A549 (cell line): Measurements from ENCODE around the gene PAIP1.

Experiments used
- CTCF ChIP-seq: fragments of >200 bp; sonication (Bioruptor Twin); formaldehyde crosslinking; IDR thresholded peaks from 3 replicates; pipeline ENCODE4 v1.5.1; 2016
- EHMT2 ChIP-seq: fragments of 200-600 bp; sonication (generic); IDR thresholded peaks from 2 replicates; pipeline ENCODE4 v1.6.1; 2016; ENCODE audit warnings: antibody characterized with exemption, low read depth, mild to moderate bottlenecking, moderate library complexity
- MAZ ChIP-seq: fragments of 150-350 bp; IDR thresholded peaks from 2 replicates; pipeline ENCODE4 v1.6.1; 2014; ENCODE audit warnings: antibody characterized with exemption, low read depth, low read length, borderline replicate concordance
- POLR2A ChIP-seq: IDR thresholded peaks from 2 replicates; pipeline ENCODE4 v1.6.1; 2012; ENCODE audit warnings: mild to moderate bottlenecking, low read length
- RARB ChIP-seq: fragments of 250-450 bp; sonication (Bioruptor Pico); IDR thresholded peaks from 2 replicates; pipeline ENCODE4 v1.8.0; 2021; ENCODE audit warnings: mild to moderate bottlenecking, moderate library complexity
- RFX5 ChIP-seq: fragments of 450-650 bp; IDR thresholded peaks from 2 replicates; pipeline ENCODE4 v1.7.1; 2014; ENCODE audit warnings: antibody characterized with exemption, mild to moderate bottlenecking, moderate library complexity
- SREBF2 ChIP-seq: fragments of 450-650 bp; IDR thresholded peaks from 2 replicates; pipeline ENCODE4 v1.6.1; 2014; ENCODE audit warnings: mild to moderate bottlenecking, moderate library complexity

- TF ChIP-seq MAZ (no peak), EHMT2 (no peak), RFX5 (no peak), POLR2A (no peak), CTCF (no peak), SREBF2 (no peak), RARB (CRISPR knock-in tag) (no peak)
Measured at GRCh38 chr5:43497311-43498104, 59.4 kb downstream of the PAIP1 start.
